Measurements from ENCODE around the gene PRKCA.
"Not testable (repeated sequence)": the region's sequence is repeated elsewhere in the genome, so short reads cannot be mapped to it uniquely, and the experiment has no call there.

DNA sequence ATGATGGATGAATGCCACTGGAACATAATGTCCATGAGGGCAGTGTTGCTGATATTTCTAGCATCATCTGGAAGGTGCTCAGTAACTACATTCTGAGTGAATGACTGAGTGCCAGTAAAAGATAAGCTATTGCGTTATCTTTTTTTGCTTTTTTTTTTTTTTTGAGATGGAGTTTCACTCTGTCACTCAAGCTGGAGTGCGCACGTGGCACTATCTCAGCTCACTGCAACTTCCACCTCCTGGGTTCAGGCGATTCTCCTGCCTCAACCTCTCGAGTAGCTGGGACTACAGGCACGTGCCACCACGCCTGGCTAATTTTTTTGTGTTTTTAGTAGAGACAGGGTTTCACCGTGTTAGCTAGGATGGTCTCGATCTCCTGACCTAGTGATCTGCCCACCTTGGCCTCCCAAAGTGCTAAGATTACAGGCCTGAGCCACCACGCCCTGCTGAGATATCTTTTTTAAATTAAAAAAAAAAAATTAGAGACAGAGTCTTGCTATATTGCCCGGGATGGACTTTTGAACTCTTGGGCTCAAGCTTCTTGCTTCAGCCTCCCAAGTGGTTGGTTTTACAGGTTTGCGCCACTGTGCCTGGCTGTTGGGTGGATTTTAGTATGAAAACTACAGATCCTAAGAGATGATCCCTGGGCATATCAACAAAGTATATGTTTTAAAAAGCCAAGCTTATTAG is 43.7 kb downstream of the PRKCA start:
- TF ChIP-seq, protein P1, sequence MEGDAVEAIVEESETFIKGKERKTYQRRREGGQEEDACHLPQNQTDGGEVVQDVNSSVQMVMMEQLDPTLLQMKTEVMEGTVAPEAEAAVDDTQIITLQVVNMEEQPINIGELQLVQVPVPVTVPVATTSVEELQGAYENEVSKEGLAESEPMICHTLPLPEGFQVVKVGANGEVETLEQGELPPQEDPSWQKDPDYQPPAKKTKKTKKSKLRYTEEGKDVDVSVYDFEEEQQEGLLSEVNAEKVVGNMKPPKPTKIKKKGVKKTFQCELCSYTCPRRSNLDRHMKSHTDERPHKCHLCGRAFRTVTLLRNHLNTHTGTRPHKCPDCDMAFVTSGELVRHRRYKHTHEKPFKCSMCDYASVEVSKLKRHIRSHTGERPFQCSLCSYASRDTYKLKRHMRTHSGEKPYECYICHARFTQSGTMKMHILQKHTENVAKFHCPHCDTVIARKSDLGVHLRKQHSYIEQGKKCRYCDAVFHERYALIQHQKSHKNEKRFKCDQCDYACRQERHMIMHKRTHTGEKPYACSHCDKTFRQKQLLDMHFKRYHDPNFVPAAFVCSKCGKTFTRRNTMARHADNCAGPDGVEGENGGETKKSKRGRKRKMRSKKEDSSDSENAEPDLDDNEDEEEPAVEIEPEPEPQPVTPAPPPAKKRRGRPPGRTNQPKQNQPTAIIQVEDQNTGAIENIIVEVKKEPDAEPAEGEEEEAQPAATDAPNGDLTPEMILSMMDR (IDR thresholded peaks at IDR 0.05), result not testable (repeated sequence)
- TF ChIP-seq JUN (IDR thresholded peaks at IDR 0.05); PHF8 (IDR thresholded peaks at IDR 0.05; ENCODE audit: borderline replicate concordance, low read depth); JUNB (IDR thresholded peaks at IDR 0.05); EP300 (IDR thresholded peaks at IDR 0.05); RAD21 (conservative IDR thresholded peaks at IDR 0.05 in 1 of 2, IDR thresholded peaks at IDR 0.05 in 1 of 2); FOSL2 (IDR thresholded peaks at IDR 0.05); FOSL2 (CRISPR knock-in tag; IDR thresholded peaks at IDR 0.05): not testable (repeated sequence)
- TF ChIP-seq, protein P2, sequence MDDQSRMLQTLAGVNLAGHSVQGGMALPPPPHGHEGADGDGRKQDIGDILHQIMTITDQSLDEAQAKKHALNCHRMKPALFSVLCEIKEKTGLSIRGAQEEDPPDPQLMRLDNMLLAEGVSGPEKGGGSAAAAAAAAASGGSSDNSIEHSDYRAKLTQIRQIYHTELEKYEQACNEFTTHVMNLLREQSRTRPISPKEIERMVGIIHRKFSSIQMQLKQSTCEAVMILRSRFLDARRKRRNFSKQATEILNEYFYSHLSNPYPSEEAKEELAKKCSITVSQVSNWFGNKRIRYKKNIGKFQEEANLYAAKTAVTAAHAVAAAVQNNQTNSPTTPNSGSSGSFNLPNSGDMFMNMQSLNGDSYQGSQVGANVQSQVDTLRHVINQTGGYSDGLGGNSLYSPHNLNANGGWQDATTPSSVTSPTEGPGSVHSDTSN (IDR thresholded peaks at IDR 0.05), result not testable (repeated sequence)
- TF ChIP-seq, protein P3, sequence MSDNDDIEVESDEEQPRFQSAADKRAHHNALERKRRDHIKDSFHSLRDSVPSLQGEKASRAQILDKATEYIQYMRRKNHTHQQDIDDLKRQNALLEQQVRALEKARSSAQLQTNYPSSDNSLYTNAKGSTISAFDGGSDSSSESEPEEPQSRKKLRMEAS (IDR thresholded peaks at IDR 0.05), result not testable (repeated sequence)
- TF ChIP-seq, protein P4, sequence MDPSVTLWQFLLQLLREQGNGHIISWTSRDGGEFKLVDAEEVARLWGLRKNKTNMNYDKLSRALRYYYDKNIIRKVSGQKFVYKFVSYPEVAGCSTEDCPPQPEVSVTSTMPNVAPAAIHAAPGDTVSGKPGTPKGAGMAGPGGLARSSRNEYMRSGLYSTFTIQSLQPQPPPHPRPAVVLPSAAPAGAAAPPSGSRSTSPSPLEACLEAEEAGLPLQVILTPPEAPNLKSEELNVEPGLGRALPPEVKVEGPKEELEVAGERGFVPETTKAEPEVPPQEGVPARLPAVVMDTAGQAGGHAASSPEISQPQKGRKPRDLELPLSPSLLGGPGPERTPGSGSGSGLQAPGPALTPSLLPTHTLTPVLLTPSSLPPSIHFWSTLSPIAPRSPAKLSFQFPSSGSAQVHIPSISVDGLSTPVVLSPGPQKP (IDR thresholded peaks at IDR 0.05; ENCODE audit: low read depth, low read length), result not testable (repeated sequence)
